HEK293 (cell line): ENCODE results near the gene ST6GAL1.

Source experiments
- CTCF ChIA-PET: fragments of 350-600 bp; formaldehyde crosslinking; extraction: SDS; loops from one replicate; lab custom pipeline; 2021; ENCODE audit warnings: antibody characterized with exemption; lab: Yijun Ruan, JAX
- POLR2A ChIA-PET: fragments of 300-600 bp; formaldehyde crosslinking; extraction: SDS; loops from one replicate; lab custom pipeline; 2020; ENCODE audit warnings: antibody characterized with exemption, inconsistent platforms; lab: Yijun Ruan, JAX
- H3K27ac ChIP-seq: fragments of 200-500 bp; sonication (Bioruptor generic); 2 replicates; pipeline ENCODE4 v1.5.1; 2014; ENCODE audit warnings: low read depth, low read length, control low read depth, inconsistent platforms; ENCODE audit errors: extremely low read depth
- H3K36me3 ChIP-seq, 2 experiments: fragments of 200-500 bp in 1 of 2; sonication (Bioruptor generic) in 1 of 2; 1 replicate in 1 of 2; 2 replicates in 1 of 2; pipeline ENCODE4 v1.5.1; 2014 to 2017; ENCODE audit warnings: inconsistent platforms in 2 of 2, low read length in 2 of 2; ENCODE audit not compliant: control insufficient read depth in 2 of 2, insufficient read depth in 1 of 2
- H3K4me1 ChIP-seq: fragments of 200-500 bp; sonication (Bioruptor generic); 2 replicates; pipeline ENCODE4 v1.5.1; 2014; ENCODE audit warnings: mild to moderate bottlenecking, low read length, inconsistent platforms; ENCODE audit not compliant: control insufficient read depth, insufficient read depth
- H3K4me3 ChIP-seq: 2 replicates; pipeline ENCODE4 v1.5.1; 2011; ENCODE audit warnings: low read depth, mild to moderate bottlenecking, control low read depth, low read length, moderate library complexity
- H3K9me3 ChIP-seq: fragments of 200-500 bp; sonication (Bioruptor generic); 2 replicates; pipeline ENCODE4 v1.5.1; 2014; ENCODE audit warnings: low read depth, low read length, inconsistent platforms; ENCODE audit not compliant: control insufficient read depth, insufficient read depth
- BCL11B ChIP-seq: fragments of 450-650 bp; formaldehyde crosslinking; IDR thresholded peaks from 2 replicates; pipeline ENCODE4 v1.5.1; 2016; ENCODE audit warnings: low read depth, missing biosample characterization, missing genetic modification characterization
- GLIS1 ChIP-seq: fragments of 450-650 bp; formaldehyde crosslinking; IDR thresholded peaks from 2 replicates; pipeline ENCODE4 v1.5.1; 2016; ENCODE audit warnings: missing biosample characterization, missing genetic modification characterization
- SCRT2 ChIP-seq: fragments of 450-650 bp; formaldehyde crosslinking; IDR thresholded peaks from 2 replicates; pipeline ENCODE4 v1.5.1; 2016; ENCODE audit warnings: missing biosample characterization, missing genetic modification characterization
- ZBTB17 ChIP-seq: fragments of 450-650 bp; formaldehyde crosslinking; IDR thresholded peaks from 2 replicates; pipeline ENCODE4 v1.5.1; 2016; ENCODE audit warnings: missing biosample characterization, missing genetic modification characterization
- ZFHX2 ChIP-seq: fragments of 450-650 bp; formaldehyde crosslinking; conservative IDR thresholded peaks from 2 replicates; pipeline ENCODE4 v1.5.1; 2016; ENCODE audit warnings: missing biosample characterization, missing genetic modification characterization
- ZNF114 ChIP-seq: fragments of 450-650 bp; formaldehyde crosslinking; IDR thresholded peaks from 2 replicates; pipeline ENCODE4 v1.5.0; 2017; ENCODE audit warnings: missing biosample characterization, missing genetic modification characterization
- ZNF266 ChIP-seq: fragments of 450-650 bp; formaldehyde crosslinking; IDR thresholded peaks from 2 replicates; pipeline ENCODE4 v1.5.1; 2016; ENCODE audit warnings: missing biosample characterization, missing genetic modification characterization, low read depth
- ZNF302 ChIP-seq: fragments of 450-650 bp; formaldehyde crosslinking; IDR thresholded peaks from 2 replicates; pipeline ENCODE4 v1.5.1; 2016; ENCODE audit warnings: missing biosample characterization, missing genetic modification characterization, low read depth
- ZNF311 ChIP-seq: fragments of 450-650 bp; formaldehyde crosslinking; IDR thresholded peaks from 2 replicates; pipeline ENCODE4 v1.5.1; 2017; ENCODE audit warnings: missing biosample characterization, missing genetic modification characterization, borderline replicate concordance
- ZNF341 ChIP-seq: fragments of 450-650 bp; formaldehyde crosslinking; IDR thresholded peaks from 2 replicates; pipeline ENCODE4; 2016; ENCODE audit warnings: low read depth, missing biosample characterization, missing genetic modification characterization
- ZNF37A ChIP-seq: fragments of 450-650 bp; IDR thresholded peaks from 2 replicates; pipeline ENCODE4 v1.5.1; 2018; ENCODE audit warnings: missing biosample characterization, missing genetic modification characterization
- ZNF394 ChIP-seq: fragments of 450-650 bp; formaldehyde crosslinking; IDR thresholded peaks from 2 replicates; pipeline ENCODE4 v1.5.1; 2016; ENCODE audit warnings: missing biosample characterization, missing genetic modification characterization, mild to moderate bottlenecking, moderate library complexity, borderline replicate concordance
- ZNF48 ChIP-seq: fragments of 450-650 bp; formaldehyde crosslinking; IDR thresholded peaks from 2 replicates; pipeline ENCODE4 v1.5.1; 2016; ENCODE audit warnings: missing biosample characterization, missing genetic modification characterization
- ZNF514 ChIP-seq: fragments of 450-650 bp; formaldehyde crosslinking; IDR thresholded peaks from 2 replicates; pipeline ENCODE4 v1.5.1; 2016; ENCODE audit warnings: missing biosample characterization, missing genetic modification characterization
- ZNF548 ChIP-seq: fragments of 450-650 bp; formaldehyde crosslinking; IDR thresholded peaks from 2 replicates; pipeline ENCODE4 v1.5.1; 2016; ENCODE audit warnings: missing biosample characterization, missing genetic modification characterization
- ZNF558 ChIP-seq: fragments of 450-650 bp; formaldehyde crosslinking; IDR thresholded peaks from 2 replicates; pipeline ENCODE4 v1.5.1; 2016; ENCODE audit warnings: missing biosample characterization, missing genetic modification characterization
- ZNF621 ChIP-seq: fragments of 450-650 bp; formaldehyde crosslinking; IDR thresholded peaks from 2 replicates; pipeline ENCODE4 v1.5.1; 2017; ENCODE audit warnings: missing biosample characterization, missing genetic modification characterization
- ZNF660 ChIP-seq: fragments of 450-650 bp; IDR thresholded peaks from 2 replicates; pipeline ENCODE4 v1.5.1; 2018; ENCODE audit warnings: missing biosample characterization, mild to moderate bottlenecking, missing genetic modification characterization
- TF ChIP-seq, protein P1 (sequence below): fragments of 450-650 bp; formaldehyde crosslinking; IDR thresholded peaks from 2 replicates; pipeline ENCODE4 v1.5.1; 2016; ENCODE audit warnings: missing biosample characterization, missing genetic modification characterization
- TF ChIP-seq, protein P2 (sequence below): fragments of 450-650 bp; formaldehyde crosslinking; IDR thresholded peaks from 2 replicates; pipeline ENCODE4 v1.5.0; 2017; ENCODE audit warnings: missing biosample characterization, missing genetic modification characterization, borderline replicate concordance
- TF ChIP-seq, protein P3 (sequence below): fragments of 450-650 bp; formaldehyde crosslinking; IDR thresholded peaks from 2 replicates; pipeline ENCODE4 v1.5.1; 2016; ENCODE audit warnings: missing biosample characterization, missing genetic modification characterization
- TF ChIP-seq, protein P4 (sequence below): fragments of 450-650 bp; formaldehyde crosslinking; IDR thresholded peaks from 2 replicates; pipeline ENCODE4 v1.5.1; 2017; ENCODE audit warnings: missing biosample characterization, mild to moderate bottlenecking, missing genetic modification characterization, moderate library complexity
- TF ChIP-seq, protein P5 (sequence below): fragments of 450-650 bp; formaldehyde crosslinking; IDR thresholded peaks from 2 replicates; pipeline ENCODE4 v1.5.1; 2016; ENCODE audit warnings: missing biosample characterization, missing genetic modification characterization
- TF ChIP-seq, protein P6 (sequence below): fragments of 450-650 bp; formaldehyde crosslinking; IDR thresholded peaks from 2 replicates; pipeline ENCODE4 v1.5.1; 2016; ENCODE audit warnings: missing biosample characterization, missing genetic modification characterization

The ST6GAL1 gene

DNA sequence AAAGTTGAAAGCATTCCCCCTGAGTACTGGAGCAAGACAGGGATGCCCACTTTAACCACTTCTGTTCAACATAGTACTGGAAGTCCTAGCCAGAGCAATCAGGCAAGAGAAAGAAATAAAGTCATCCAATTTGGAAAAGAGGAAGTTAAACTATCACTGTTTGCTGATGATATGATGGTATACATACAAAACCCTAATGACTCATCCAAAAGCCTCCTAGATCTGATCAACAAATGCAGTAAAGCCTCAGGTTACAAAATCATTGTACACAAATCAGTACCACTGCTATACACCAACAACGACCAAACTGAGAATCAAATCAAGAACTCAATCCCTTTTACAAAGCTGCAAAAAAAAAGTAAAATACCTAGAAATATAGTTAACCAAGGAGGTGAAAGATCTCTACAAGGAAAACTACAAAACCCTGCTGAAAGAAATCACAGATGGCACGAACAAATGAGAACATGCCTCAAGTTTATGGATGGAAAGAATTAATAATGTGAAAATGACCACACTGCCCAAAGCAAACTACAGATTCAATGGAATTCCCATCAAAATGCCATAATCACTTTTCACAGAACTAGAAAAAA is 168.7 kb downstream of the ST6GAL1 start:
- POLR2A ChIA-PET = no interaction called here
- no peaks in the 10 kb centered on the region for H3K36me3 ChIP-seq
- no peak overlapping the region for H3K4me3 ChIP-seq
- TF ChIP-seq ZNF302 = no peak
- TF ChIP-seq ZNF48 = no peak
- TF ChIP-seq, protein P1, sequence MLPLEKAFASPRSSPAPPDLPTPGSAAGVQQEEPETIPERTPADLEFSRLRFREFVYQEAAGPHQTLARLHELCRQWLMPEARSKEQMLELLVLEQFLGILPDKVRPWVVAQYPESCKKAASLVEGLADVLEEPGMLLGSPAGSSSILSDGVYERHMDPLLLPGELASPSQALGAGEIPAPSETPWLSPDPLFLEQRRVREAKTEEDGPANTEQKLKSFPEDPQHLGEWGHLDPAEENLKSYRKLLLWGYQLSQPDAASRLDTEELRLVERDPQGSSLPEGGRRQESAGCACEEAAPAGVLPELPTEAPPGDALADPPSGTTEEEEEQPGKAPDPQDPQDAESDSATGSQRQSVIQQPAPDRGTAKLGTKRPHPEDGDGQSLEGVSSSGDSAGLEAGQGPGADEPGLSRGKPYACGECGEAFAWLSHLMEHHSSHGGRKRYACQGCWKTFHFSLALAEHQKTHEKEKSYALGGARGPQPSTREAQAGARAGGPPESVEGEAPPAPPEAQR = no peak
- TF ChIP-seq, protein P2, sequence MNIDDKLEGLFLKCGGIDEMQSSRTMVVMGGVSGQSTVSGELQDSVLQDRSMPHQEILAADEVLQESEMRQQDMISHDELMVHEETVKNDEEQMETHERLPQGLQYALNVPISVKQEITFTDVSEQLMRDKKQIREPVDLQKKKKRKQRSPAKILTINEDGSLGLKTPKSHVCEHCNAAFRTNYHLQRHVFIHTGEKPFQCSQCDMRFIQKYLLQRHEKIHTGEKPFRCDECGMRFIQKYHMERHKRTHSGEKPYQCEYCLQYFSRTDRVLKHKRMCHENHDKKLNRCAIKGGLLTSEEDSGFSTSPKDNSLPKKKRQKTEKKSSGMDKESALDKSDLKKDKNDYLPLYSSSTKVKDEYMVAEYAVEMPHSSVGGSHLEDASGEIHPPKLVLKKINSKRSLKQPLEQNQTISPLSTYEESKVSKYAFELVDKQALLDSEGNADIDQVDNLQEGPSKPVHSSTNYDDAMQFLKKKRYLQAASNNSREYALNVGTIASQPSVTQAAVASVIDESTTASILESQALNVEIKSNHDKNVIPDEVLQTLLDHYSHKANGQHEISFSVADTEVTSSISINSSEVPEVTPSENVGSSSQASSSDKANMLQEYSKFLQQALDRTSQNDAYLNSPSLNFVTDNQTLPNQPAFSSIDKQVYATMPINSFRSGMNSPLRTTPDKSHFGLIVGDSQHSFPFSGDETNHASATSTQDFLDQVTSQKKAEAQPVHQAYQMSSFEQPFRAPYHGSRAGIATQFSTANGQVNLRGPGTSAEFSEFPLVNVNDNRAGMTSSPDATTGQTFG (tag by site-specific recombination) = no peak
- TF ChIP-seq ZNF621 = no peak
- no peak overlapping the region for H3K27ac ChIP-seq
- H3K9me3 ChIP-seq = no peaks in the 10 kb centered on the region
- CTCF ChIA-PET = no interaction called here
- peaks cover 2% of the 10 kb centered on the region; the same call in 1 of the 2 replicates for H3K4me1 ChIP-seq

DNA sequence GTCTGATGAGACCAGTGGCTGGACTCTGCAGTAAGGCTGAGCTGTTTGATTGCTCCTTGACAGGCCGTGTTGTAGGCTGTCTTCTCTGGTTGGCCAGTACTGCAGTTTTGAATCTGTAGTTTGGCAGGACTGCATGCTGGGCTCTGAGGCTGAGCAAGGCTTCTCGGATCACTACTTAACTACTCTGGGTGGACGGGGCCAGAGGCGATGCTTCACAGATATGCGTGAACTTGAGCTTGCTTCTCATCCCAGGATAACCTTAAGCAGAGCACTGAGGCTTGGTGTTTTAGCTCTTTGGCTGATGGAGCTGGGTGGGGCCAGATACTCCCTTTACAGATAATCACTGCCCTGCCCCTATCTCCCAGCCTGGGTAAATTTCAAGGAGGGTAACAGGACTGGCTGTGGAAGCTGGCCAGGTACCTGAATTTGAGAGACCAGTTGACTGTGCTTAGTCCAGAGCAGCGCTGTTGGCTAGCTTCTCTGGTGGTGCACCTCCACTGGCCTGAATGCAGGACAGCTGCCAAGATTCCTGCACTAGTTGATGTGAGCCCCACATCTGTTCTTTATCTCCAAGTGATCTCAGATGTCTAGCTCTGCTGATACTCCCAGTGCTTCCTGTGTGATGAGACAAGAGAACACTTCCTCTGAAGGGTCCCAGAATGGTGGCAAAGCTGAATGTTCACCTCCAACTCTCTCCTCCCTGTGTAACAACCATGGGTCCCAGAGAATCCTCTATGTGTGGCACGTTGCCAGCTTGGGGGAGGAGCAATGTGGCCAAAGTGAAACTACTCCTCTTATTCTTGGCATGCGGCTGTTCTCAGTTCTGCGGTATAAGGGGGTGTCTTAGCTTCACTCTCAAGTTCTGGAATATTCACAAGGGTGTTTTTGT is 171.1 kb downstream of the ST6GAL1 start:
- Histone ChIP-seq H3K27ac (no peak overlapping the region), H3K9me3 (no peaks in the 10 kb centered on the region), H3K4me1 (peaks cover 2% of the 10 kb centered on the region; the same call in 1 of the 2 replicates), H3K36me3 (no peaks in the 10 kb centered on the region), H3K4me3 (no peak overlapping the region)
- CTCF ChIA-PET = interaction anchor here (0.7 to 2.6 kb wide), 6 partner anchors 11 to 251 kb away, joined by 3 to 7 read pairs (median 4); partner anchors contain the start of gene RPL39L
- POLR2A ChIA-PET = interaction anchor here (0.9 to 1.2 kb wide), 2 partner anchors 38 to 318 kb away, joined by 3 to 5 read pairs; partner anchors contain the start of genes EIF4A2 and RPL39L
- TF ChIP-seq ZNF266 (tag by site-specific recombination) = no peak
- TF ChIP-seq, protein P3, sequence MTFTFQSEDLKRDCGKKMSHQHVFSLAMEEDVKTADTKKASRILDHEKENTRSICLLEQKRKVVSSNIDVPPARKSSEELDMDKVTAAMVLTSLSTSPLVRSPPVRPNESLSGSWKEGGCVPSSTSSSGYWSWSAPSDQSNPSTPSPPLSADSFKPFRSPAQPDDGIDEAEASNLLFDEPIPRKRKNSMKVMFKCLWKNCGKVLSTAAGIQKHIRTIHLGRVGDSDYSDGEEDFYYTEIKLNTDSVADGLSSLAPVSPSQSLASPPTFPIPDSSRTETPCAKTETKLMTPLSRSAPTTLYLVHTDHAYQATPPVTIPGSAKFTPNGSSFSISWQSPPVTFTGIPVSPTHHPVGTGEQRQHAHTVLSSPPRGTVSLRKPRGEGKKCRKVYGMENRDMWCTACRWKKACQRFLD = no peak
- TF ChIP-seq ZNF394 (tag by site-specific recombination) = peak; percentile 37; the same call in 1 of the 2 replicates
- no peak for TF ChIP-seq ZNF37A (tag by site-specific recombination)
- TF ChIP-seq ZNF558 (tag by site-specific recombination) = no peak
- TF ChIP-seq, protein P4, sequence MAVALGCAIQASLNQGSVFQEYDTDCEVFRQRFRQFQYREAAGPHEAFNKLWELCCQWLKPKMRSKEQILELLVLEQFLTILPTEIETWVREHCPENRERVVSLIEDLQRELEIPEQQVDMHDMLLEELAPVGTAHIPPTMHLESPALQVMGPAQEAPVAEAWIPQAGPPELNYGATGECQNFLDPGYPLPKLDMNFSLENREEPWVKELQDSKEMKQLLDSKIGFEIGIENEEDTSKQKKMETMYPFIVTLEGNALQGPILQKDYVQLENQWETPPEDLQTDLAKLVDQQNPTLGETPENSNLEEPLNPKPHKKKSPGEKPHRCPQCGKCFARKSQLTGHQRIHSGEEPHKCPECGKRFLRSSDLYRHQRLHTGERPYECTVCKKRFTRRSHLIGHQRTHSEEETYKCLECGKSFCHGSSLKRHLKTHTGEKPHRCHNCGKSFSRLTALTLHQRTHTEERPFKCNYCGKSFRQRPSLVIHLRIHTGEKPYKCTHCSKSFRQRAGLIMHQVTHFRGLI (tag by site-specific recombination) = no peak
- TF ChIP-seq BCL11B (tag by site-specific recombination) = no peak
- peak; percentile 14; the same call in 1 of the 2 replicates for TF ChIP-seq GLIS1 (tag by site-specific recombination)
- no peak for TF ChIP-seq ZNF548 (tag by site-specific recombination)
- TF ChIP-seq, protein P5, sequence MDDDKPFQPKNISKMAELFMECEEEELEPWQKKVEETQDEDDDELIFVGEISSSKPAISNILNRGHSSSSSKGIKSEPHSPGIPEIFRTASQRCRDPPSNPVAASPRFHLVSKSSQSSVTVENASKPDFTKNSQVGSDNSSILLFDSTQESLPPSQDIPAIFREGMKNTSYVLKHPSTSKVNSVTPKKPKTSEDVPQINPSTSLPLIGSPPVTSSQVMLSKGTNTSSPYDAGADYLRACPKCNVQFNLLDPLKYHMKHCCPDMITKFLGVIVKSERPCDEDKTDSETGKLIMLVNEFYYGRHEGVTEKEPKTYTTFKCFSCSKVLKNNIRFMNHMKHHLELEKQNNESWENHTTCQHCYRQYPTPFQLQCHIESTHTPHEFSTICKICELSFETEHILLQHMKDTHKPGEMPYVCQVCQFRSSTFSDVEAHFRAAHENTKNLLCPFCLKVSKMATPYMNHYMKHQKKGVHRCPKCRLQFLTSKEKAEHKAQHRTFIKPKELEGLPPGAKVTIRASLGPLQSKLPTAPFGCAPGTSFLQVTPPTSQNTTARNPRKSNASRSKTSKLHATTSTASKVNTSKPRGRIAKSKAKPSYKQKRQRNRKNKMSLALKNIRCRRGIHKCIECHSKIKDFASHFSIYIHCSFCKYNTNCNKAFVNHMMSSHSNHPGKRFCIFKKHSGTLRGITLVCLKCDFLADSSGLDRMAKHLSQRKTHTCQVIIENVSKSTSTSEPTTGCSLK = no peak
- TF ChIP-seq ZFHX2 (tag by site-specific recombination) = no peak
- TF ChIP-seq ZNF514 (tag by site-specific recombination) = no peak
- TF ChIP-seq ZNF114 (tag by site-specific recombination) = no peak
- peak; percentile 58 for TF ChIP-seq ZNF341 (tag by site-specific recombination)
- TF ChIP-seq, protein P6, sequence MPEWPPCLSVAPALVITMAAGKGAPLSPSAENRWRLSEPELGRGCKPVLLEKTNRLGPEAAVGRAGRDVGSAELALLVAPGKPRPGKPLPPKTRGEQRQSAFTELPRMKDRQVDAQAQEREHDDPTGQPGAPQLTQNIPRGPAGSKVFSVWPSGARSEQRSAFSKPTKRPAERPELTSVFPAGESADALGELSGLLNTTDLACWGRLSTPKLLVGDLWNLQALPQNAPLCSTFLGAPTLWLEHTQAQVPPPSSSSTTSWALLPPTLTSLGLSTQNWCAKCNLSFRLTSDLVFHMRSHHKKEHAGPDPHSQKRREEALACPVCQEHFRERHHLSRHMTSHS = no peak
- peak; percentile 42; the same call in 1 of the 2 replicates for TF ChIP-seq SCRT2 (tag by site-specific recombination)
- no peak for TF ChIP-seq ZNF311
- TF ChIP-seq ZBTB17 (tag by site-specific recombination) = peak; percentile 41; the same call in 1 of the 2 replicates
- TF ChIP-seq ZNF660 (tag by site-specific recombination) = peak; percentile 73
